IPS-18c (cell line): Measurements from ENCODE around the gene RNF222.

Experiments
- H3K4me3 ChIP-seq: 2 replicates; pipeline ENCODE4 v1.7.0; 2013; ENCODE audit warnings: low read depth, mild to moderate bottlenecking, low read length, moderate library complexity; ENCODE audit not compliant: insufficient read depth
- H3K9me3 ChIP-seq: one replicate; pipeline ENCODE4 v1.6.1; 2013; ENCODE audit warnings: mild to moderate bottlenecking, low read length, moderate library complexity; ENCODE audit not compliant: control insufficient read depth, insufficient read depth

Gene RNF222, protein sequence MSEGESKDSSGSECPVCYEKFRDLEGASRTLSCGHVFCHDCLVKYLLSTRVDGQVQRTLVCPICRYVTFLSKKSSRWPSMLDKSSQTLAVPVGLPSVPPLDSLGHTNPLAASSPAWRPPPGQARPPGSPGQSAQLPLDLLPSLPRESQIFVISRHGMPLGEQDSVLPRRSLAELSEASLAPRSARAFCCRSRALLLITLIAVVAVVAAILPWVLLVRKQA

DNA sequence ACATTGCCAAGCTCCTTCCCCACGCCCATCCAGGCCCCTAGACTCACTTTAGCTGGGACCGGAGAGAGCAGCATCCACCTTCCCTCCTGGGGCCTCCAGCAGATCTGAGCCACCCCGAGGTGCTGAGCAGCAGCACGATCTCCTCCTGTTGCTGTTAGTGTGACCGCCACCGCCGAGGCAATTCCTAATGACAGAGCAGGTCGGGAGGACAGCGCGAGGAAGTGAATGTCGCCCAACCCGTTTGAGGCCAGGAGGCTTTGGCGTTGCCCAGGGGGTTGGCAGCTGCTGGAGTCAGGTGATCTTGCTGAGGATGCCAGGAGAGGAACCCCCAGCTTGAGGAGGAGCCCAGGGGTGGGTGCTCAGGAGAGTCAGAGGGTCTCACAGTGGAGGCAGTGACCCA is at the start of gene RNF222:
Gene RNF222, minus strand, starts transcription at position 192 of the 400 bp plus-strand sequence. CDS start 4,366 bp downstream, outside the sequence.
- Histone ChIP-seq H3K4me3 (no peak within 1 kb of the TSS), H3K9me3 (no peaks in the 10 kb centered on the region)

DNA sequence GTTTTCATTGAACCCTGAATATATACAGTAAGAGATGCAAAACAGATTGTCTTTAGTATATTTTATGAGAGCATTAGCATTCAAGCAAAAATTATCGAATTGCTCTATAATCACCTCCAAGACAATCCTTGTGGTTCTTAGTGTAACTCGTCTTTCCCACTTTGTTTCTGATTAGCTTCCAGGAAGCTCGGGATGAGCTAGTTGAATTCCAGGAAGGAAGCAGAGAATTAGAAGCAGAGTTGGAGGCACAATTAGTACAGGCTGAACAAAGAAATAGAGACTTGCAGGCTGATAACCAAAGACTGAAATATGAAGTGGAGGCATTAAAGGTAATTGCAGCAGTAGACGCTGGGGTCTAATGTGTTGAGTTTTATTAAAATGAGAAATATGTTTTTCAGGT is 47.9 kb upstream of the RNF222 start:
- no peaks in the 10 kb centered on the region for H3K9me3 ChIP-seq
- no peak overlapping the region for H3K4me3 ChIP-seq

DNA sequence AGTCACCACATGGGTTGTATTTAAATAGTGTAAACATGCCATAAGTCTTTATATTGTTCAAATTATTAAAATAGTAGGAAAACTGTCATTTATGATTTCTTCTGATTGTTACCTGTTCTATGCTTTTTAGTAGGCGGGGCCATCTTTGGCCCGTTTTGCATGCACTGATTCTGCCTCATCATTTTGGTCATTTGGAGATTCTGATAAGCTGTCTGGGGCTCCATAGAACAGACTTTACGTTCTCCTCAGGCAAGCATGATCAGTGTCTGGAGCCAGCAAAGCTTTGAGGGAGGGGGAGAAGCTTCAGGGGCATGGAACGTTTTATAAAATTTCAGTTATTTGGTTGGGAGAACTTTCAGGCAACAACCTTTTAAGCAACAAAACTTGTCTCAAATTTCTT is 46.9 kb upstream of the RNF222 start:
- H3K4me3 ChIP-seq = no peak overlapping the region

DNA sequence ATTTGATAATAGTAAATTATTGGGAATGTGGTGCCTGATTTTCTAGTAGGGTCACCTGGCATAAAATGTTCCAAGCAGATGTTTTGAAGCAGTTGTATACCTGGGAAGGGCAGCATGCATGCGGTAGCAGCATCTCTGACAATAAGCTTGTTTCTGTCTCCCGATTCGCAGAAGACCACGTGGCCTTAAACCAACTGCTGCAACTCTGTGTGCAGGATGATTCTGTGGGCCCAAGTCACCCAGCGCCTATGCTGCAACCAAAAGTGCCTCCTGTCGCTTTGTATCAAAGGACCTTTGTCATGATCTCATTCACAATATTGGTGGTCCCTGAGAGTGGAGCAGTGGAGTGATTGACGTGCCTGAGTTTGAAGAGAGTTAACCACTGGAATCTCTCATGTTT is 46.1 kb upstream of the RNF222 start:
- Histone ChIP-seq H3K9me3 (no peaks in the 10 kb centered on the region), H3K4me3 (no peak overlapping the region)

More for the DNA sequence above, 46.9 kb upstream of the RNF222 start:
- H3K9me3 ChIP-seq = no peaks in the 10 kb centered on the region

DNA sequence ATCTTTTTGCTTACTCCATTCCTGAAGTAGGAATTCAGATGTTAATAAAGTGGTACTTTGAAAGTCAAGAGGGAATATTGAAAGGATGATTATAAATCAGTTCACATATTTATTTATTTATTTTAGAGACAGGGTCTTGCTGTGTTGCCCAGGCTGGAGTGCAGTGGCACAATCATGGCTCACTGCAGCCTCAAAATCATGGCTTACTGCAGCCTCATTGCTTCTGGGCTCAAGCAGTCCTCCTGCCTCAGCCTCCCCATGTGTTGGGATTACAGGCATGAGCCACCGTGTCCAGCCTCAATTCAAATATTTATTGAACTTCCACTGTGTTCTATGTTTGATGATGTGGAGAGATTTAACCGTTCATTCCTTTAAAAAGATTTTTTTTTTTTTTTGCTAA is 44.7 kb upstream of the RNF222 start:
- Histone ChIP-seq H3K9me3 (no peaks in the 10 kb centered on the region), H3K4me3 (no peak overlapping the region)

DNA sequence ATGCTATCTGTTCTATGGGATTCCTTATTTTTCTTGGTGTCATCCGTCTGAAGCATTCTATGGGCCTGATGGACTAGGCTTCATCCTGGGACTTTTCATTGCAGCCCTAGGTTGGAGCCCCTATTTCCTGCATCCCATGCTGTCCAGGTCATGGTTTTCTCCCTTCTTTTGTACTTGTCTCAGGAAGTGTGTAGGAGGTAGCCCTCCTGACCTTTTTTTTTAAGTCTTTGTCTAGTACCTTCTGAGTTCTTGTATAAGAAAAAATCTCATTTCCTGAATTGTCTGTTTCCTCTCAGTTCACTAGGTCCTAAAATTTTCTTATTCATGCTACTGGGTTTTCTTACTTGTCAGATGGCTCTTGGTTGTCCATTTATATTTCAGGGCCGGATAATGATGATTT is 44.1 kb upstream of the RNF222 start:
- Histone ChIP-seq H3K4me3 (no peak overlapping the region), H3K9me3 (no peaks in the 10 kb centered on the region)

DNA sequence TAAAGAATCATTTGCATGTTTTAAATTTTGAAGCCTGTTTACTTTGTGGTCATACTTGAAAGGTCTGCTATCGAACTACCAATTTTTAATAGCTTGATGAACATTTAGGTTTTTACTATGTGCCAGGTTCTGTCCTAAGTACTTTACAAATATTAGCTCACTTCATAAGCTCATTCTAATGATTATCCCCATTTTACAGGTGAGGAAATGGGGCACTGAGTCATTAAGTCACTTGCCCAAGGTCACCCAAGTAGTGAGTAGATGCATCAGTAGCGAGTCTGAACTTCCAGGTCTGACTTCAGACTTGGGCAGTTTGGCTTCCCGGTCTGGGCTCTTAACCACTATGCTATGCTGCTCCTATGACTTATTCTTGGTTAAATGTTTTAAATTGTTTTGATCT is 42.1 kb upstream of the RNF222 start:
- H3K4me3 ChIP-seq = no peak overlapping the region
- H3K9me3 ChIP-seq = no peaks in the 10 kb centered on the region

DNA sequence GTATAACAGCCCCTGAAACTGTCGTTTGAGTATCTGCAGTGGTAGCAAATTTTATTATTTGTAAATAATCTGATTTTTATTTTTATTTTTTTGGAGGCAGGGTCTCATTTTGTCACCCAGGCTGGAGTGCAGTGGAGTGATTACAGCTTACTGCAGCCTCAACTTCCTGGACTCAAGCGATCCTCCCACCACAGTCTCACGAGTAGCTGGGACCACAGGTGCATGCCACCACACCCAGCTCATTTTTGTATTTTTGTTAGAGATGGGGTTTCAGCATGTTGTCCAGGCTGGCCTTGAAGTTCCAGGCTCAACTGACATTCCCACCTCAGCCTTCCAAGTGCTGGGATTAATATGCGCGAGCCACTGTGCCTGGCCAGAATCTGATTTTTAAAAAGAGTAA is 40.8 kb upstream of the RNF222 start:
- Histone ChIP-seq H3K4me3 (no peak overlapping the region), H3K9me3 (no peaks in the 10 kb centered on the region)

DNA sequence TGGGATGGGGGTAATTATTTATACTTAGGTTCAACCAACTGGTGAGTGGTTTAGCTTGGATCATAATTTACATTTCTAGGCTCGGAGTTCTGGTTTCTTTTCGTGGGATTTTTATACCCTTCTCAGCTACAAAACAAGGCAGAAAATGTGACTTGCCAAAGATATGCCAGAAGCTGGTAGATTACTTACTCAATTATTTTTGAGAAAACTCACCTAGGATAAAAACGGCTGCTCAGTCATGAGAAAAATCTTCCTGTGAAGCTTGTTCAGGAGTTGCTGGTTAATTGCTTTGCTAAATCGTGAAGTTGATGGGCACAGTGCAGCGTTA is 39.2 kb upstream of the RNF222 start:
- H3K9me3 ChIP-seq = no peaks in the 10 kb centered on the region
- H3K4me3 ChIP-seq = peak overlapping the region; percentile 84

DNA sequence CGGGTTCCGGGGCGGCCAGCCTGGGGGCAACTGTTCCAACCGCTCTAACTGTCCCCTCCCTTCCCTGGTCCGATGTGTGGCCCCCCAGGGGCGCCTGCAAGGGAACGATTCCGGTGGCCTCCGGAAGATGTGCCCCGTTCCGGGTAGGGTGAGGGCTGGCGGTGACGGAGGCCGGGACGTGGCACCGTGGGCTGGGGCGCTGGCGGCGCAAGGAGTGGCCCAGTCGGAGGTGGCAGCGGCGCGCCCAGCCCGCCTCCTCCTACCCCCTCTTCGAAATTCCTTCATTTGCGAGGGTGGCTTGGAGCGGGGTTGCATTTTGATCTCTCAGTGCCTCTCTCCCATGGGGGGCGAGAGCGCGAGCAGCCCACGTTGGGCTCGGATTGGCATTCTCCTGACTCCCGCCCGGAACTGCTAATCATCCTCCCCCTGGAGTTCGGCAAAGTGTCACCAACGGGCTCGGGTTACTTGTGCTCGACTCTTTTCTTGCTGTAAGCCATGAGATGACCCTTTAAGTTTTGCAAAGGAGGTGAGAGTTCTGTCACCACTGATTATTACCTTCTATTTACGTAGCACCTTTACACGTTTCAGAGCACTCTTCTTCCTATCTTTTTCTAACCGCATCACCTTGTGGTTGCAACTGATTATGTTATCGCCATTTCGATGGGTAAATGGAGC is 38.7 kb upstream of the RNF222 start:
- Histone ChIP-seq H3K9me3 (no peaks in the 10 kb centered on the region), H3K4me3 (peak overlapping the region; percentile 84)

DNA sequence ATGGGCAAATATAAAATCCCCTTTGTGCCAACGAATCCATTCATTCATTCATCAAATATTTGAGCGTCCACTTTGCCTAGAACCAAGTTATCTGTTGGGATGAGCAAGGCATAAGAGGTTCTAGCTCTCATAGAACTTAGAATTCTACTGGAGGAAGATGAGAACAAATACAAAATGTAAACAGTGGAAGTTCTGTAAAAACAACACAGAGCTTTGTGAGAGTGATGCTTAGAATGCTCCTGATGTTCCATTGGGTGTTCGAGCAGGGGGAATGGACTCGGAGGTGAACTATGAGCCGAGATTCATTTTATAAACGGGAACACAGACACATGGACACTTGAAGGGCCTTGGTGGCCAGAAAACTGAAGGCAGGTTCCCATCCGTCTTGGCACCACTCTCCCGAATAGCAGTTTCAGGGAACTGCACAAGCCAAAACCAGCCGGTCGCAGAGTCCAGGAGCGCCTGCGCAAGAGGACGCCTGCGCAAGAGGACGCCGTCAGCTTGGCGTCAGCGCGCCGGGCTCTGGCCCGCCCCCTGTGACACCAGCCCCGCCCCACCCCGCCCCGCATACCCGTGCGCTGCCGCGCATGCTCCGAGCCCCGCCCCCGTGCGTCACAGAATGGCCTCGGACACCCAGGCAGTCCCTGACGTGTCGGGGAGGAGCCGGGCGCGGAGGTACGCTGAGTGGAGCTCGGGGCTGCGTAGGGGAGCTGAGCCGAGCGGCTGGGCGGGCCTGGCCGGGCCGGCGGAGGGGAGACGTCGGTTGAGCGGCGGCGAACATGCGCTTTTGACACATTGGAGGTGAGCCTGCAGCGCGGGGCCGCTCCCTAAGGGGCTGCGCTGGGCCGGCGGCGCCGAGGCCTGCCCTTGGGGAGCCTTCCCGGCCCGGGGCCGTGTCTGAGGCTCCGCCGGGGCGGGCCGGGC is 37.9 kb upstream of the RNF222 start, which contains the start of gene NDEL1:
Gene NDEL1, plus strand, starts transcription at position 640 of the 924 bp plus-strand sequence. CDS start 8,388 bp downstream, outside the sequence.
- no peaks in the 10 kb centered on the region for H3K9me3 ChIP-seq
- H3K4me3 ChIP-seq = peak within 1 kb of the TSS; percentile 84

DNA sequence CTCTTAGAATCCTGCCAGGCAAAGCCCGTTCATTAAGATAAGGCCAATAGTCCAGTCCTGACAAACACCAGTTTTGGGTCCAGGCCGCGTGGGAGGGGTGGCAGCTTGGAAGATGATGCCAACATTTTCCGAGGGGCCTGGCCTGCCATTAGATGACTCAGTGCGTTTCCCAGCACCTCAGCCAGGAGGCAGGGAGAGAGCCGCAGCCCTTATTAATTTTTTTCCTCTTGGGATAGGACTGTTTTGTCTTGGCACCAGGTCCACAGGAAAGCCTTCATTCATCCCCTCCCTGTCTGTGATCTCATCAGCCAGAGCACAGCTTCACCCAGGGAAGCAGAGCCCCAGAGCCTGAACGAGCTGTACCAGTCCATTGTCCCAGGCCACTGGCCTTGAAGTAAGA is 33.3 kb upstream of the RNF222 start:
- H3K9me3 ChIP-seq = no peaks in the 10 kb centered on the region

DNA sequence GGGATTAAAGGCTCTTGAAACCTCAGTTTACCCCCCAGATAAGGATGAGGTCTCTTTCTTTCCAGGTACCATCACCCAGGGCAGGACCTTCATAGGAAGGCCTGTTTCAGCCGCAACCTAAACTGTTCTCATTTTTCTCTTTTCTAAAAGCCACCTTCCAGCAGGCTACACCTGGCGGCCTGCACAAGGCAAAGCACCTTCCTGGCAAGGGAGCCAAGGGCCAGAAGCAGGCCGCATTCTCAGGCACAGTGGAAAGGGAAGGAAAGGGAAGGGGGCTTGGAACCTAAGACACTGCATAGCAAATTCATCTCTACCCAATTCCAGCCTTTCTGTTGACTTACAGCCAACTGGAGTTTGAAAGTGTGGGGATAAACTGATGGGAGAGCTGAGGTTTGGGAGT is 29.2 kb upstream of the RNF222 start:
- Histone ChIP-seq H3K4me3 (no peak overlapping the region), H3K9me3 (no peaks in the 10 kb centered on the region)

More for the DNA sequence above, 33.3 kb upstream of the RNF222 start:
- H3K4me3 ChIP-seq = no peak overlapping the region

DNA sequence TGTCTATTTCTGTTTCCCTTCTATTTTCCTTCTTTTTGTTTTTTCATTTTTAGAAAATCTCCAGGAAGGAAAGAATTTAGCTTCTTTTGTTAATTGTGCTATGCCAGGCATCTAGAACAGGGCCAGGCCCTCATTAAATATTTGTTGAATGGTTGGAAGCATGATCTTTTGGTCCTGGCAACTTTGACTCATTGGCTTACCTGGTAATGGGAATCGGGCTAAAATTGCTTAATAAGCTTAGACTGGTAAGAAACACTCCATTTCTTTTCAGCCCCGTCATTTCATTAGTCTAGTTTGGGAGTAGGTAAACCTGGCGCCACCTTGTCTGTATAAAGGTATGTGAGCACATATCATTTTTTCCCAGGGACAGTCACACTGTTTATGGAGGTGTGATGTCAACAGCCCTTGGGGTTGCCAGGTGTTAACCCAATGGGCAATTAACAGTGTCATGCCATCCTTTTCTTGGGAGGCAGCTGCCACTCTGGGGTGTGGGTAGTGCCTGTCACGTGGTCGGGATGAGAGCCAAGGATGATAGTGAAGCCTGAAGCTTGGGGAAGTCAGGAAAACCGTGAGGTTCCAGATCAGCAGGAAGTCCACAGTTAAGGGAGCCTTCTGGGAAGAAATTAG is 28.6 kb upstream of the RNF222 start:
- Histone ChIP-seq H3K4me3 (no peak overlapping the region), H3K9me3 (no peaks in the 10 kb centered on the region)

DNA sequence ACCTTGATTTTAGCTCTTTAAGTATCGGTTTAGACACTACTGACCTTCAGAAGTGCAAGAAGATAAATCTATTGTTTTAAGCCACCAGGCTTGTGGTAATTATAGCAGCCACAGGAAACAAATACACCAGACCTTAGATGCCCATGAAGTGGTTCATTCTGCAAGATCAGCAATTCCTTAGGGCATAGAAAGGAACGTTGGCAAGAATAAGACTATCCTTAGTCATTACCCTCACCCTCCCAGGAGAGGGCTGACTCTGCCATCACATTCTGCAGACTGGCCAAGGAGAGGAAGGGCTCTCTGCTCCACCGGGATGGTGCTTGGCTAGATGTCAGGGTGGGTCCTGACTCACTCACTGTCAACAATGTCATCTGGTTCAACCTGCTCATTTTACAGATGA is 23.9 kb upstream of the RNF222 start:
- Histone ChIP-seq H3K9me3 (no peaks in the 10 kb centered on the region), H3K4me3 (no peak overlapping the region)

DNA sequence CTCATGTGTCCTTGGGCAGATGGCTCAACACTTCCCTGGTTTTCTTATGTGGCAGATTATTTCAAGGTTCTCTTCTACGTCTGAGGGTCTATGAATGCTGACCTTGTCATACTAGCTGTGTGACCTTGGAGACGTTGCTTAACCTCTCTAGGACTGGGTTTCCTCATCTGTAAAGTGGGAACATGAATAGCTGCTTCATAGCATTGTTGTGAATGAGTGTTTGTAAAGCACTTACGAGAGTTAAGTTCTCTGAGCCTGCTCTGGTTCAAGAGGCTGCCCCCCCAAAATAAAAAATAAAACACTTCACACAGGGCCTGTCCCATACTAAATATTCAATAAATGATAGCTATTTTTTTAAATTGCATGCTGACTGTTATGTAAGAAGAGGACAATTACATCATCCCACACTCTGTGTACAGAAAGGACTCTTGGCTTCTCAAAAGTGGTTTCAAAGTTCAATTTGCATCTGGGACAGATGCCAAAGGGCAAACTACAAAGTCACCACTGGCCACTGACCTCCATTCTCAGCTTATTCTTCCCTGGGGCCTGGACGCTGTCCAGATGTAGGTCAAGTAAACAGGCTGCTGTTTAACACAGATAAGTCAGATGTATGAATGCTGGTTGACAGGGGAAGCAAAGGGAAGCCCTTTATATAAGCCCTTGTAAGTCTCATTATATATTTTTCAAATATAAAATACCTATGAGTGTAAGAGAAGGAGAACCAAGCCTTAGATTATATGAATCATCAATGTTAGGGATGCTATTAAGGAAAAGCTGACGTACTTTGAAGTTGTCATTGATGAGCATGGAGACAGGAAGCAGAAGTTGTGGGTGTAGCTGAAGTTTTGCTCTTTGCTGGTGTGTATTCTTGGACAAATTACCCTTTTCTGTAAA is 22.7 kb upstream of the RNF222 start:
- no peaks in the 10 kb centered on the region for H3K9me3 ChIP-seq
- no peak overlapping the region for H3K4me3 ChIP-seq

DNA sequence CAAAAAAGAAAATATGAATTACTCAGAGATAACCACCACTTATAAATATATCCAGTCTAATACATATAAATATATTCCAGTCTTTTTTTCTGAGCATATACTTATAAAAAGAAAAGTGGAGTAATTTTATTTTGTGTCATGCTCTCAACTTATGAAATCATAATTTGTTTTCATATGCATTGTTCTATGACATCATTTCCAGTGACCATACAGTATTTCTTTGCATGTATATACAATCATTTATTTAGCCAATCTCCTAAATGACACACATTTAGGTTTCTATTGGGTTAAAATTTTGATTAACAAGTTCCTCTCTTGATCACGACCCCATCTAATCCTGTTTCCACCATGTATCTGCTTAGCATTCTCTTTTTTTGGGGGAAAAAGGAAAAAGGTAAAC is 21.7 kb upstream of the RNF222 start:
- no peak overlapping the region for H3K4me3 ChIP-seq
- no peaks in the 10 kb centered on the region for H3K9me3 ChIP-seq
